Measurements from ENCODE around the gene MEGF8. TPM values are rescaled to one million over a fixed set of nuclear protein-coding genes. Genes with fewer than 3 reads are reported as not detected.

Gene MEGF8
- total and polyA plus RNA-seq, 8 donors = 7.3 to 15.9 (median 9.0) TPM

DNA sequence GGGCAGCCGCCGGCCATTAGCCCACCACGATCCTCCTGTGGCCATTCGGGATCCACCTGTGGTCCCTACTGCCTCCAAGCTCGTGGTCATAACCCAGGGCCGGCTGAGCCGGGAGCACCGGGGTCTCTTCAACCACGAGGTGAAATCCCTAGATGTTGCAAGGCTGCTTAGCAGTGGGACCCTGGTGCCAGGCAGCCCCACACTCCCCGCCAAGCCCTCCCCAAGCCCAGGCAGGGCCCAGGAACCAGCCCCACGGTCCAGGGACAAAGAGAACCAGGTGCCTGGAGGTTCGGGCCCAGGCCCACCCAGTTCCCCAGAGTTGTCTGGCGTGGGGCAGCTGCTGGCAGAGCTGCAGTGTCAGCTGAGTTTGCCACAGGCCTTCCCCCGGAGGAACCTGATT, 15.7 kb upstream of the MEGF8 start:
- TF ChIP-seq, protein P1, sequence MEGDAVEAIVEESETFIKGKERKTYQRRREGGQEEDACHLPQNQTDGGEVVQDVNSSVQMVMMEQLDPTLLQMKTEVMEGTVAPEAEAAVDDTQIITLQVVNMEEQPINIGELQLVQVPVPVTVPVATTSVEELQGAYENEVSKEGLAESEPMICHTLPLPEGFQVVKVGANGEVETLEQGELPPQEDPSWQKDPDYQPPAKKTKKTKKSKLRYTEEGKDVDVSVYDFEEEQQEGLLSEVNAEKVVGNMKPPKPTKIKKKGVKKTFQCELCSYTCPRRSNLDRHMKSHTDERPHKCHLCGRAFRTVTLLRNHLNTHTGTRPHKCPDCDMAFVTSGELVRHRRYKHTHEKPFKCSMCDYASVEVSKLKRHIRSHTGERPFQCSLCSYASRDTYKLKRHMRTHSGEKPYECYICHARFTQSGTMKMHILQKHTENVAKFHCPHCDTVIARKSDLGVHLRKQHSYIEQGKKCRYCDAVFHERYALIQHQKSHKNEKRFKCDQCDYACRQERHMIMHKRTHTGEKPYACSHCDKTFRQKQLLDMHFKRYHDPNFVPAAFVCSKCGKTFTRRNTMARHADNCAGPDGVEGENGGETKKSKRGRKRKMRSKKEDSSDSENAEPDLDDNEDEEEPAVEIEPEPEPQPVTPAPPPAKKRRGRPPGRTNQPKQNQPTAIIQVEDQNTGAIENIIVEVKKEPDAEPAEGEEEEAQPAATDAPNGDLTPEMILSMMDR (IDR thresholded peaks at IDR 0.05) = no peak
- DNase-seq = no peak
- H3K4me1 ChIP-seq = no peaks in the 10 kb centered on the region
- WGBS, 2 donors = 81 to 89% methylated on average over 14 of the region's 14 CpGs
- H3K4me3 ChIP-seq = no peak overlapping the region
- FAIRE-seq = no peak
- no peak overlapping the region for H3K27ac ChIP-seq
- intact Hi-C loops (cut with DNase I) = no loop called here
- no peak for ATAC-seq
- no peaks in the 10 kb centered on the region for H3K36me3 ChIP-seq
- H3K27me3 ChIP-seq = no peaks in the 10 kb centered on the region
- H3K9me3 ChIP-seq = no peaks in the 10 kb centered on the region

DNA sequence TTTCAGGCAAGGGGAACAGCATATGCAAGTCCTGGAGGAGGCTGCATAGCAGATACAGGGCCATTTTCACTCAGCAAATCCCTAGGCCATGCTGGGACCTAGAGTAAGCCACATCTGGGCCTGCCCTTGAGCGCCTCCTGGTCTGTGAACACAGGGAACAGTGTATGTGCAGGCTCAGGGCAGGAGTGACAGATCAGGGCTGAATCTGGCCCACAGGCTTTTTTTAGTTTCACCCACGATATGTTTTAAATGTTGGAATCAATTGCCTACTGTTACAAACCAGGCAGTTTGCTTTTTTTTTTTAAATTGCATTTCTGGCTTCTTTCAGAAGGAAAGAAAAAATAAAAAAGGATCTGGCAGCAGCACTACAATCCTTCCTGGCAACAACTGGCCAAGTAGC, 13.8 kb upstream of the MEGF8 start:
- intact Hi-C loops (cut with DNase I) = no loop called here
- ATAC-seq (no peak), DNase-seq (no peak), FAIRE-seq (no peak)
- H3K9me3 ChIP-seq = no peaks in the 10 kb centered on the region
- TF ChIP-seq, protein P1 (IDR thresholded peaks at IDR 0.05) = no peak
- no peak overlapping the region for H3K4me3 ChIP-seq
- H3K4me1 ChIP-seq = no peaks in the 10 kb centered on the region
- H3K27me3 ChIP-seq = no peaks in the 10 kb centered on the region
- 58 to 60% methylated on average over 2 of the region's 2 CpGs for WGBS, 2 donors
- no peak overlapping the region for H3K27ac ChIP-seq
- no peaks in the 10 kb centered on the region for H3K36me3 ChIP-seq

DNA sequence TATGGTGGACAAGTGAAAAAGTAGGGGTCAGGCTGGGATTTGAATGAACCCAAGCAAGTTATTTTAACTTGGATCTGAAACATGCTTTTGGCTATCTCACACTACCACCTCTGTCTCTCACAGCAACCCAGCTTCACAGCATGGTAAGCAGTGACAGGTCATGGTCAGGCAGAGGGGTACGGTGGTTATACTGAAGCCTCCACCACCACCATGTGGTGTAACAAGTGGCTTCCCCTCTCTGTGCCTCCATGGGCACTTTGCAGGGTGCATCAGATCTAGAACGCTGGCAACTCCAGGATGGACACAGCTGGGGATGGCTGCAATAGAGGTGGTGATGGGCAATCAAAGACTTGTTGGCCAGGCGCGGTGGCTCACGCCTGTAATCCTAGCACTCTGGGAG, 13.1 kb upstream of the MEGF8 start:
- no peak overlapping the region for H3K27ac ChIP-seq
- FAIRE-seq (no peak), DNase-seq (no peak), ATAC-seq (no peak)
- intact Hi-C loops (cut with DNase I) = no loop called here
- TF ChIP-seq, protein P1 (IDR thresholded peaks at IDR 0.05) = no peak
- no peaks in the 10 kb centered on the region for H3K9me3 ChIP-seq
- no peak overlapping the region for H3K4me3 ChIP-seq
- H3K27me3 ChIP-seq = no peaks in the 10 kb centered on the region
- H3K36me3 ChIP-seq = no peaks in the 10 kb centered on the region
- WGBS, 2 donors = 61 to 71% methylated on average over 5 of the region's 5 CpGs
- no peaks in the 10 kb centered on the region for H3K4me1 ChIP-seq

DNA sequence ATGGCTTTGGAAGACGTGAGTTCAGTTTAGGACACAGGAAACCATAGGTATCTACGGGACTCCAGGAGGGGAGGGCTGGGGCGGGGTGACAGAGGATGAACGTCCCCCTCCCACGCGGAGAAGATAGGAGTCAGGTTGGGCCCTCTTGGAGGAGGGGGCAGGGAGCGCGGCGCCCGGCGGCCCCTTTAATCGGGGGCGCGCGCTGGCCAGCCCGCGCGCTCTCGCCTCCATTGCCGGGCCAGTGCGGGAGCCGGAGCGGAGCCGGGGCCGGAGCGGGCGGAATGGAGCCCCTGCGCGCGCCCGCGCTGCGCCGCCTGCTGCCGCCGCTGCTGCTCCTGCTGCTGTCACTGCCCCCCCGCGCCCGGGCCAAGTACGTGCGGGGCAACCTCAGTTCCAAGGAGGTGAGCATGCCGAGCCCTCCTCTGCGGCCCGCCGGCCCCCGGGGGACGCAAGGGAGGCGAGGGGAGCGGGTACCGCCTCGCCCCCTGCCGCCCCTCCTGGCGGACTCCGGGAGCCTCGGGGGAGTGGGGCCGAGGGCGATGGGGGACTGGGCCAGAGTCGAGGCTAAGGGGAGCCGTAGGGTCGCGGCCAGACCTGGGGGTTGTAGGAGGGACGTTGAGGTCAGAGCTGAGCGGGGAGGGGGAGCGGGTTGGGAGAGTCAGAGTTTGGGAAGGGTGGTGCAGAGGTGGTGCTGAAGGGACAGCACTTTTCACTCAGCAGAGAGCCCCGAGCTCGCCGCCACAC, 12.2 kb upstream of the MEGF8 start, which contains the start of gene TMEM145:
TSS of gene TMEM145 (plus strand) at position 214 of the 744 bp plus-strand sequence. CDS start at position 282, 68 bp downstream.
- Histone ChIP-seq H3K27ac (no peak within 1 kb of the TSS), H3K9me3 (no peaks in the 10 kb centered on the region), H3K4me3 (peak within 1 kb of the TSS; percentile 31 to 64 (median 39)), H3K4me1 (no peaks in the 10 kb centered on the region), H3K27me3 (no peaks in the 10 kb centered on the region), H3K36me3 (no peaks in the 10 kb centered on the region)
- 1% methylated on average over 47 to 67 of the region's 67 CpGs for WGBS, 2 donors
- DNase-seq = peak in 4 of 6 donors; percentile 58 to 84 (median 74)
- FAIRE-seq = no peak
- TF ChIP-seq, protein P1 (IDR thresholded peaks at IDR 0.05) = no peak
- intact Hi-C loops (cut with DNase I) = no loop called here
- peak; percentile 90 to 95 (median 94) for ATAC-seq
